ENCODE data around the gene CARD6. TPM values are rescaled to one million over a fixed set of nuclear protein-coding genes. Genes with fewer than 3 reads are reported as not detected.
A peak's percentile ranks its signal among the peaks of the same experiment; 100 is the strongest.
"Not testable (repeated sequence)": the region's sequence is repeated elsewhere in the genome, so short reads cannot be mapped to it uniquely, and the experiment has no call there.

Gene CARD6
- total RNA-seq = 0.11 and 0.12 TPM in 2 replicates
- polyA plus RNA-seq = 0.06 and 0.32 TPM in 2 replicates

DNA sequence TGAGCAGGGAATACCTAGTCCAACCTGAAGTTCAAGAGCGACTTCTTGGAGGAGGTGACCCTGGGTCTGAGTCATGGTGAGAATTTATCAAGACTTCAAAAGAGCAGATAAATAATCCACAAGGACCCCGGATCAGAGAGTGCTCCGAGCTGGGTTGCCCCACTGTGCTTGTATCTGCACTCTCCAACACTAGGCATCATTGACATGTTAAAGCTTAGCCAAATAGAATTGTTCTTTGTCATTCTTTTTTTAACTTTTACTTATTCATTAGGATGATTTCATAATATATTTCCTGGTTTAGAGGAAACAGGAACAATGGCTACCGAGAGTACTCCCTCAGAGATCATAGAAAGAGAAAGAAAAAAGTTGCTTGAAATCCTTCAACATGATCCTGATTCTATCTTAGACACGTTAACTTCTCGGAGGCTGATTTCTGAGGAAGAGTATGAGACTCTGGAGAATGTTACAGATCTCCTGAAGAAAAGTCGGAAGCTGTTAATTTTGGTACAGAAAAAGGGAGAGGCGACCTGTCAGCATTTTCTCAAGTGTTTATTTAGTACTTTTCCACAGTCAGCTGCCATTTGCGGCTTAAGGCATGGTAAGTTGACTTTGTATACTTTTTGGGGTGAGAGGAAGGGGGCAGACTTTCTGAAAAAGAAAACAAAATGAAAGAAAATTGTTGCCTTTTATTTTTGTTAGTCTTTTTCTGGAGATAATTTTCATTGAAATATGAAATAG is at the start of gene CARD6:
Gene CARD6 (plus strand): TSS at position 300 of the 738 bp plus-strand sequence. CDS start 16 bp downstream, at position 316.
- TF ChIP-seq, protein P1, sequence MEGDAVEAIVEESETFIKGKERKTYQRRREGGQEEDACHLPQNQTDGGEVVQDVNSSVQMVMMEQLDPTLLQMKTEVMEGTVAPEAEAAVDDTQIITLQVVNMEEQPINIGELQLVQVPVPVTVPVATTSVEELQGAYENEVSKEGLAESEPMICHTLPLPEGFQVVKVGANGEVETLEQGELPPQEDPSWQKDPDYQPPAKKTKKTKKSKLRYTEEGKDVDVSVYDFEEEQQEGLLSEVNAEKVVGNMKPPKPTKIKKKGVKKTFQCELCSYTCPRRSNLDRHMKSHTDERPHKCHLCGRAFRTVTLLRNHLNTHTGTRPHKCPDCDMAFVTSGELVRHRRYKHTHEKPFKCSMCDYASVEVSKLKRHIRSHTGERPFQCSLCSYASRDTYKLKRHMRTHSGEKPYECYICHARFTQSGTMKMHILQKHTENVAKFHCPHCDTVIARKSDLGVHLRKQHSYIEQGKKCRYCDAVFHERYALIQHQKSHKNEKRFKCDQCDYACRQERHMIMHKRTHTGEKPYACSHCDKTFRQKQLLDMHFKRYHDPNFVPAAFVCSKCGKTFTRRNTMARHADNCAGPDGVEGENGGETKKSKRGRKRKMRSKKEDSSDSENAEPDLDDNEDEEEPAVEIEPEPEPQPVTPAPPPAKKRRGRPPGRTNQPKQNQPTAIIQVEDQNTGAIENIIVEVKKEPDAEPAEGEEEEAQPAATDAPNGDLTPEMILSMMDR (IDR thresholded peaks at IDR 0.05; ENCODE audit: low read depth, low read length) = no peak

GRCh38 chr5:40791715-40792139 is 49.4 kb upstream of the CARD6 start:
- H3K9me3 ChIP-seq (ENCODE audit: low read depth) = no peaks in the 10 kb centered on the region
- TF ChIP-seq, protein P1 (IDR thresholded peaks at IDR 0.05; ENCODE audit: low read depth, low read length) = no peak
- H3K4me1 ChIP-seq (ENCODE audit: low read depth) = no peaks in the 10 kb centered on the region
- no peak overlapping the region for H3K27ac ChIP-seq
- H3K4me3 ChIP-seq = no peak overlapping the region
- H3K27me3 ChIP-seq = no peaks in the 10 kb centered on the region
- peak in 1 of 2 donors; percentile 35 for DNase-seq (ENCODE audit: low read depth in 1 of 2, low spot score in 1 of 2)
- no peaks in the 10 kb centered on the region for H3K36me3 ChIP-seq

More for the DNA sequence above, at the start of gene CARD6:
- Histone ChIP-seq H3K4me3 (no peak within 1 kb of the TSS), H3K36me3 (no peaks in the 10 kb centered on the region), H3K9me3 (ENCODE audit: low read depth) (no peaks in the 10 kb centered on the region), H3K4me1 (ENCODE audit: low read depth) (no peaks in the 10 kb centered on the region), H3K27me3 (no peaks in the 10 kb centered on the region), H3K27ac (no peak within 1 kb of the TSS)
- peak in 1 of 2 donors; percentile 62 for DNase-seq (ENCODE audit: low read depth in 1 of 2, low spot score in 1 of 2)

- not testable (repeated sequence) for H3K27ac ChIP-seq; H3K4me3 ChIP-seq; H3K27me3 ChIP-seq; H3K36me3 ChIP-seq; DNase-seq (ENCODE audit: low read depth in 1 of 2, low spot score in 1 of 2); H3K4me1 ChIP-seq (ENCODE audit: low read depth); H3K9me3 ChIP-seq (ENCODE audit: low read depth)
Measured at GRCh38 chr5:40792691-40793090, 48.5 kb upstream of the CARD6 start.

- not testable (repeated sequence) for H3K36me3 ChIP-seq; H3K27ac ChIP-seq; DNase-seq (ENCODE audit: low read depth in 1 of 2, low spot score in 1 of 2); H3K4me3 ChIP-seq; H3K9me3 ChIP-seq (ENCODE audit: low read depth); H3K27me3 ChIP-seq; H3K4me1 ChIP-seq (ENCODE audit: low read depth)
Measured at GRCh38 chr5:40794340-40794739, 46.8 kb upstream of the CARD6 start.

DNA sequence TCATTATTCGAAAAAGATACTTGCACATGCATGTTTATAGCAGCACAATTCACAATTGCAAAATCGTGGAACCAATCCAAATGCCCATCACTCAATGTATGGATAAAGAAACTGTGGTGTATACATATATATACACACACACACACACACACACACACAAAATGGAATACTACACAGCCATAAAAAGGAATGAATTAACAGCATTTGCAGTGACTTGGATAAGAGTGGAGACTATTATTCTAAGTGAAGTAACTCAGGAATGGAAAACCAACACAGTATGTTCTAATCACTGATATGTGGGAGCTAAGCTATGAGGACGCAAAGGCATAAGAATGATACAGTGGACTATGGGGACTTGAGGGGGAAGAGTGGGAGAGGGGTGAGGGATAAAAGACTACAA is 46.3 kb upstream of the CARD6 start:
- H3K36me3 ChIP-seq, H3K27me3 ChIP-seq: not testable (repeated sequence)

GRCh38 chr5:40796487-40796889 is 44.7 kb upstream of the CARD6 start:
- TF ChIP-seq, protein P1 (IDR thresholded peaks at IDR 0.05; ENCODE audit: low read depth, low read length) = no peak
- Histone ChIP-seq H3K27me3 (no peaks in the 10 kb centered on the region), H3K27ac (no peak overlapping the region), H3K4me3 (peak overlapping the region; percentile 87), H3K36me3 (no peaks in the 10 kb centered on the region), H3K9me3 (ENCODE audit: low read depth) (no peaks in the 10 kb centered on the region), H3K4me1 (ENCODE audit: low read depth) (peaks cover 8% of the 10 kb centered on the region)
- peak in 1 of 2 donors; percentile 86 for DNase-seq (ENCODE audit: low read depth in 1 of 2, low spot score in 1 of 2)

More for the DNA sequence above, 46.3 kb upstream of the CARD6 start:
- H3K4me3 ChIP-seq; DNase-seq (ENCODE audit: low read depth in 1 of 2, low spot score in 1 of 2); H3K4me1 ChIP-seq (ENCODE audit: low read depth); H3K9me3 ChIP-seq (ENCODE audit: low read depth); H3K27ac ChIP-seq: not testable (repeated sequence)

- Histone ChIP-seq H3K4me3 (peak overlapping the region; percentile 87), H3K27me3 (no peaks in the 10 kb centered on the region), H3K4me1 (ENCODE audit: low read depth) (peaks cover 8% of the 10 kb centered on the region), H3K9me3 (ENCODE audit: low read depth) (no peaks in the 10 kb centered on the region), H3K36me3 (no peaks in the 10 kb centered on the region), H3K27ac (peak overlapping the region; percentile 89)
- TF ChIP-seq, protein P1 (IDR thresholded peaks at IDR 0.05; ENCODE audit: low read depth, low read length) = no peak
- DNase-seq (ENCODE audit: low read depth in 1 of 2, low spot score in 1 of 2) = peak; percentile 77 to 88
Measured at GRCh38 chr5:40797273-40798011, 43.7 kb upstream of the CARD6 start.
